Stimulated activated CD4-positive, alpha-beta T cell treated with anti-CD3 and anti-CD28 coated beads, Interleukin-12 subunit alpha, Interleukin-12 subunit beta, amount 100 ng/mL, for 24 hours (primary cell): ENCODE data around the gene GLIS2.
A peak's percentile ranks its signal among the peaks of the same experiment; 100 is the strongest.

ENCODE experiments used
- DNase-seq, 2 experiments: peaks; one replicate each; pipeline ENCODE4 v3.0.0-alpha.2; 2020; ENCODE audit warnings: low read depth in 2 of 2

GLIS2 gene

GRCh38 chr16:4369007-4369733, 53.3 kb downstream of the GLIS2 start:
- DNase-seq: no peak

- no peak for DNase-seq
These were observed 54.3 kb downstream of the GLIS2 start for GRCh38 chr16:4370151-4370550.

DNA sequence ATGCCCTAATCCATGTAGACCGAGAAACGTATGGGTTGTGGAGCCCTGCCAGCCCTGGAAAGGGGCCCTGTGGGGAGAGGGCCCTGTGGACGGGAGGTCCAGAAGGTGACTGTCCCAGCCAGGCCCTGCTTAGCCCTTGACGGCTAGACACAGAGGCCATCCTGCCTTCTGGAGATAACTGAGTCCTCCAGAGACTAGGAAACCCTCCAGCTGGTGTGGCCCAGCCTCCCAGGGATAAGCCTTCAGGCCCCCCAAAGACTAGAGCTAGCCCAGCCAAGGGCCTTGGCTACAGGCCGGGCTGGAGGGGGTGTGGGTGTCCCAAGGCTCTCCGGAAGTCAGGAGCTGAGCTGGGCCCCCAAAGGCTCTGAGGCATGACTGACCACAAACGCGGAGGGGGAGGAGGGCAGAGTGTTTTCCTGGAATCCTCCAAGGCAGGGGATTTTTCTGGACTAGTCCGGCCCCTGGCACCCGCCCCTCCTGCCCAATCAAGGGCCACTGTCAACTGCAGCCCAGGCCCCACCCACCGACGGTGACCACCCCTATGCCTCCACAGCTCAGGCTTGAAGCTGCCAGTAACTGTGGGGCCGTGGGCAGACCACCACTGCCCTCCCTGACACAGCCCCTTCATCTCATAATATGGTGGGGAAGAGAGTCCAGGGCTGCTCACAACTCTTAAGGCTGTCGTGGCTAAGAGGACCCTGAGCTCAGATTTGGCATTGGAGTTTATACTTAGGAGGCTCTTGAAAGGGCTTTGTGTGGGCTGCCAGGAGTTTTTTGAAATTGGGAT, 54.9 kb downstream of the GLIS2 start:
- no peak for DNase-seq

- DNase-seq: peak; percentile 41 to 59
These were observed 55.6 kb downstream of the GLIS2 start, which contains the start of gene VASN for GRCh38 chr16:4371357-4372000. Gene VASN (plus strand): TSS chr16:4371848. CDS start chr16:4380878, 9,030 bp downstream.

DNA sequence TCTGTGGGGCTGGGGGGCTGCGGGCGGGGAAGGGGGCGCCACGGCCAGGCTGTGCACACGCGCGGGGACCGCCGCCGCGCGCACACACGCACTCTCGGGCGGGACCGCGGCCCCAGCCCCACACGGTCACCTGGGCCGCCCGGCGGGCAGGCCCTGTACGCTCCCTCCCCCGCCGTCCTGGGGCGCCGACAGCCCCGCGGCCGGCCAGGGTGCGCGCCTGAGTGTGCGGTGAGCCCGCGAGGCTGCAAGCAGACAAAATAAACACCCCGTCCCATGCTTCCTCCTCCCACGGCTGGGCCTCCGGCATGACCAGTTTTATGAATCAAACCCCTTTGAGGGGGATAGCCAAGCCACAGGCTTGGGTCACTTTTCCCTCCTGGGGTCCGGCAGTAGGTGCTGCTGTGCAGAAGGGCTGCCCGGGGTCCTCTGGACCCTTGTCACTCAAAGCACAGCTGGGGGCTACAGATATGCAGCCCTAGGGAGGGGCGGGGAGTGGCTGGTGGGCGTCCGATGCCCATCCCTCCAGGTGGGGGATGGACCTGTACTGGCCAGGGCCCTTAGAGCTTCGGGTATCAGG, 56.2 kb downstream of the GLIS2 start:
- DNase-seq: no peak

- DNase-seq: no peak
These were observed 56.9 kb downstream of the GLIS2 start for GRCh38 chr16:4372578-4373355.

DNA sequence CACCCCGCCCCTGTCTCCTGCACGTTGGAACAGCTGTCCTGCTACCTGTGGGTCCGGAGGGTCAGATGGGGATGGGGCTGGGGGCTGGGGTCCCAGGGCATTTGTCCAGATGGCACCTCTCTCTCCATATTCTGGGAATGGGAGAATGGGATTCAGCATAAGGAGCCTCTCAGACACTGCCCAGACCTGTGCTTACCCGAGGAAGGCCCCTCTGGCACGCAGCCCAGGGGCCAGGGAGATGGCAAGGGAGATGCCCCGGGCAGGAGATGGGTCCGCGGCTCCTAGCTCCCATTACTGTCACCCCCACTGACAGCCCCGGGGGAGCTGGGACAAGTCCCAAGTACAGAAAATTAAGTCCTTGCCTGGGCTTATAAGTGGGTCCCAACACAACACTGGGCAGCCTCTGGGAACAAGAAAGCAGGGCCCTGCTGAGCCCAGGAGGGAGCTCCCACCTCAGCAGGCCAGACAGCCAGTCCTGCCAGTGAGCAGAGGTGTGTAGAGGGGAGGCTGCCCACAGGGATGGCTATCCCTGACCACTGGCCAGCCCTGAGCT, 57.6 kb downstream of the GLIS2 start:
- DNase-seq: no peak

GRCh38 chr16:4373909-4374742, 58.3 kb downstream of the GLIS2 start:
- no peak for DNase-seq

GRCh38 chr16:4375717-4376116, 59.9 kb downstream of the GLIS2 start:
- DNase-seq: no peak

- DNase-seq: no peak
These were observed 60.4 kb downstream of the GLIS2 start for GRCh38 chr16:4376126-4376892.

DNA sequence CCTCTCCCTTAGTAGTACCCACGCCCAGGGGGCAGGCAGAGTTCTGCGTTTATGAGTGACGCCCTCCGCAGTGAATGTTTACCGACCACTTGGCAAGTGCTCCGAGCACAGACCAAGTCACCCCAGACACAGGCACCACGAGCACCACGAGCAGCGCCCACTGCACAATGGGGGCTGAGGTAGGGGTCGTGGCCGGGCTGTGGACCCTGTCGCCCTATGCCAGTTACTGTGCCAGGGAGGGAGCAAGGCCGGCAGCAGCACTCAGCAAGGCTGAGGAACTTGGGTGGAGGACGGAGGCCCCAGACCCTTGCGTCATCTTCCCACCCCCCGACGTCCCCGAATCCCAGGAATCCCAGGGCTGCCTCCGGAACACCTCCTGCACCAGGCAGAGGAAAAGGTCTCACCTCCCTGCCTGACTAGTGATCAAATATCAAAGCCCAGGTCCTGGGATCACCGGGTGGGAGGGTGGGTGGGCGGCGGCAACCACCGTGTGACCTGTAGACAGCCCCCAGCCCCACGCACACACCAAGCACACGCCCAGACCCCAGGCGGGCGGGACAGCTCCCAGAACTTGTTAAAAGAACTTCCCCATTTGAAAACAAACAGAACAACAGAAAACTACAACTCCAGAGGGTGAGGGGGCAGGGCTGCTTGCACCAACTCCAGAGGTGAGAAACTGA, 61.2 kb downstream of the GLIS2 start:
- no peak for DNase-seq

DNA sequence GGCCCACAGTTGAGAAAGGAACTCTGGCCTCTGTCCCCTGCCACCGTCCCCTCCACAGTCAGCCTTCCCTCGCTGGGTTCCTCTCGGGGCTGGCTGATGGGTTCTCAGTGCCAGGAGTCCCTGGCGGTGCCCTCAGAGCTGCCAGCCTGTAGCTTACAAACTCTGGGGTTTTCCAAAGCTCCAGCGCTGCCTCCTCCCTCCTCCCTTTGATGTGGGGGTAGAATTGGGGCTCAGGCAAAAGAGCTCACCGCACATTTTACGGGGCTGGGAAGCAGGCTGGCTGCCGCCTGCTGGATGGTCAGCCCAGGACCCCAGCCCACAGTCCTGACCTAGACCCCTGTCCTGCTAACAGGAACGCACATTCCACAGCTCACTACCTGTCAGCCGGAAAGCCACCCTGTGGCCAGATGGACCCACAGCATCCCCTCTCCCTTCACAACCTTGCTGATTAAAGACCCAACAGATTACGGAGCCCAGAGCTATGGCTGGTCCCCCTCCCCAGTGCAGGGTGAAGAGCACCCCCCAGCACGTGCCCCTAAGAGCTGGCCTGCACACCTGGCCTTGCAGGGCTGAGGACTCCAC, 61.8 kb downstream of the GLIS2 start:
- DNase-seq: no peak

GRCh38 chr16:4378161-4378666, 62.3 kb downstream of the GLIS2 start:
- no peak for DNase-seq

- no peak for DNase-seq
These were observed 63.3 kb downstream of the GLIS2 start for GRCh38 chr16:4378999-4379690.

GRCh38 chr16:4380119-4381063, 64.5 kb downstream of the GLIS2 start:
- DNase-seq: no peak

DNA sequence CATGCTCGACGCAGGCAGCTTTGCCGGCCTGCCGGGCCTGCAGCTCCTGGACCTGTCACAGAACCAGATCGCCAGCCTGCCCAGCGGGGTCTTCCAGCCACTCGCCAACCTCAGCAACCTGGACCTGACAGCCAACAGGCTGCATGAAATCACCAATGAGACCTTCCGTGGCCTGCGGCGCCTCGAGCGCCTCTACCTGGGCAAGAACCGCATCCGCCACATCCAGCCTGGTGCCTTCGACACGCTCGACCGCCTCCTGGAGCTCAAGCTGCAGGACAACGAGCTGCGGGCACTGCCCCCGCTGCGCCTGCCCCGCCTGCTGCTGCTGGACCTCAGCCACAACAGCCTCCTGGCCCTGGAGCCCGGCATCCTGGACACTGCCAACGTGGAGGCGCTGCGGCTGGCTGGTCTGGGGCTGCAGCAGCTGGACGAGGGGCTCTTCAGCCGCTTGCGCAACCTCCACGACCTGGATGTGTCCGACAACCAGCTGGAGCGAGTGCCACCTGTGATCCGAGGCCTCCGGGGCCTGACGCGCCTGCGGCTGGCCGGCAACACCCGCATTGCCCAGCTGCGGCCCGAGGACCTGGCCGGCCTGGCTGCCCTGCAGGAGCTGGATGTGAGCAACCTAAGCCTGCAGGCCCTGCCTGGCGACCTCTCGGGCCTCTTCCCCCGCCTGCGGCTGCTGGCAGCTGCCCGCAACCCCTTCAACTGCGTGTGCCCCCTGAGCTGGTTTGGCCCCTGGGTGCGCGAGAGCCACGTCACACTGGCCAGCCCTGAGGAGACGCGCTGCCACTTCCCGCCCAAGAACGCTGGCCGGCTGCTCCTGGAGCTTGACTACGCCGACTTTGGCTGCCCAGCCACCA, 65.4 kb downstream of the GLIS2 start:
- no peak for DNase-seq
